K562 (cell line): ENCODE data around the gene BLVRA. TPM values are rescaled to one million over a fixed set of nuclear protein-coding genes. Genes with fewer than 3 reads are reported as not detected.
A peak's percentile ranks its signal among the peaks of the same experiment; 100 is the strongest.

Experiments used
- ATAC-seq: fragments of 200-7000 bp; cut with Tn5 transposase; 3 replicates; pipeline ENCODE4 v1.9.1; 2020; ENCODE audit warnings: moderate library complexity
- BruUV-seq: library from RNA; stranded (reverse); fragments of 400-500 nt; replicated peaks from 2 replicates; lab custom pipeline; 2021; lab: Mats Ljungman, UMichigan
- CTCF ChIA-PET: fragments of 300-600 bp; formaldehyde crosslinking; extraction: SDS; loops from one replicate; lab custom pipeline; 2021; ENCODE audit warnings: low intra/inter-chr PET ratio; lab: Yijun Ruan, JAX
- POLR2A ChIA-PET: fragments of 300-600, 350-650 bp; sonication (Branson Sonifier 250); formaldehyde crosslinking; extraction: SDS; loops from one replicate; lab custom pipeline; 2021; ENCODE audit warnings: antibody characterized with exemption, inconsistent platforms; lab: Yijun Ruan, JAX
- DNase-seq, 4 experiments: peaks; one replicate each; pipeline versions ENCODE4 v3.0.0 to v3.0.0-alpha.2; 2011 to 2018; ENCODE audit warnings: low spot score in 3 of 4, mixed read lengths in 3 of 4; ENCODE audit errors: extremely low read depth in 1 of 4
- FAIRE-seq: peaks from 2 replicates; lab custom pipeline; 2011; peaks lifted over from hg19 to GRCh38; lab: Jason Lieb, UNC
- H2AFZ ChIP-seq: 2 replicates; pipeline ENCODE4 v1.6.0; 2011; ENCODE audit warnings: low read depth, low read length, control low read depth, inconsistent platforms
- H3K27ac ChIP-seq: fragments of 200-600 bp; 3 replicates; pipeline ENCODE4 v1.8.0; 2011; ENCODE audit warnings: low read depth, mild to moderate bottlenecking, control low read depth, inconsistent platforms, low read length, moderate library complexity, mixed read lengths; ENCODE audit errors: extremely low read depth
- H3K27me3 ChIP-seq, 2 experiments: fragments of 300-600 bp in 1 of 2; 2 replicates in 1 of 2; 3 replicates in 1 of 2; pipeline versions ENCODE4 v1.6.0 to v1.8.0; 2011; ENCODE audit warnings: inconsistent platforms in 2 of 2, low read length in 2 of 2, mild to moderate bottlenecking in 1 of 2, mixed read lengths in 1 of 2, moderate library complexity in 1 of 2; ENCODE audit not compliant: control insufficient read depth in 2 of 2, insufficient read depth in 2 of 2
- H3K36me3 ChIP-seq: fragments of 300-600 bp; 3 replicates; pipeline ENCODE4 v1.8.0; 2011; ENCODE audit warnings: mild to moderate bottlenecking, low read length, inconsistent platforms; ENCODE audit not compliant: control insufficient read depth, insufficient read depth
- H3K4me1 ChIP-seq, 2 experiments: fragments of 200-600 bp in 1 of 2; replicated peaks in 1 of 2; 2 replicates in 1 of 2; 3 replicates in 1 of 2; pipeline versions ENCODE4 v1.5.1 to v1.8.0; 2011; ENCODE audit warnings: inconsistent platforms in 2 of 2, low read length in 2 of 2, mild to moderate bottlenecking in 1 of 2, mixed read lengths in 1 of 2, moderate library complexity in 1 of 2; ENCODE audit not compliant: control insufficient read depth in 2 of 2, insufficient read depth in 2 of 2
- H3K4me2 ChIP-seq: 2 replicates; pipeline ENCODE4 v1.6.1; 2011; ENCODE audit warnings: low read length, control low read depth, inconsistent platforms, mixed read lengths; ENCODE audit not compliant: insufficient read depth
- H3K4me3 ChIP-seq: fragments of 200-600 bp; sonication (generic), shearing (Covaris generic); 2 replicates; pipeline ENCODE4 v1.5.1; 2016; ENCODE audit warnings: control low read depth, inconsistent platforms
- H3K79me2 ChIP-seq: fragments of 200-600 bp; 3 replicates; pipeline ENCODE4 v1.8.0; 2011; ENCODE audit warnings: low read length, inconsistent platforms; ENCODE audit not compliant: control insufficient read depth, insufficient read depth
- H3K9ac ChIP-seq, 2 experiments: 2 replicates each; pipeline versions ENCODE4 v1.6.0 to v1.6.1; 2011; ENCODE audit warnings: low read depth in 2 of 2, low read length in 2 of 2, control low read depth in 1 of 2, inconsistent platforms in 1 of 2, mild to moderate bottlenecking in 1 of 2, mixed read lengths in 1 of 2; ENCODE audit not compliant: insufficient read depth in 1 of 2
- H3K9me1 ChIP-seq: one replicate; pipeline ENCODE4 v1.6.0; 2011; ENCODE audit warnings: inconsistent platforms, mild to moderate bottlenecking, low read length, moderate library complexity; ENCODE audit not compliant: control insufficient read depth, insufficient read depth
- H3K9me3 ChIP-seq: replicated peaks from 2 replicates; pipeline ENCODE4 v1.5.1; 2011; ENCODE audit warnings: low read depth, low read length, inconsistent platforms; ENCODE audit not compliant: control insufficient read depth, insufficient read depth
- H4K20me1 ChIP-seq: replicated peaks from 2 replicates; pipeline ENCODE4 v1.6.1; 2011; ENCODE audit warnings: low read length, inconsistent platforms, mixed read lengths; ENCODE audit not compliant: control insufficient read depth, insufficient read depth
- PRDM10 ChIP-seq: fragments of 450-650 bp; IDR thresholded peaks from 2 replicates; pipeline ENCODE4 v1.6.1; 2018; ENCODE audit not compliant: partially characterized antibody
- TOE1 ChIP-seq, 2 experiments: fragments of 450-650 bp in 1 of 2; sonication (generic) in 1 of 2; formaldehyde crosslinking in 1 of 2; IDR thresholded peaks; 2 replicates each; pipeline versions ENCODE4 v1.7.1 to v1.8.0; 2016 to 2022; ENCODE audit warnings: borderline replicate concordance in 2 of 2, mild to moderate bottlenecking in 2 of 2, antibody characterized with exemption in 1 of 2, inconsistent platforms in 1 of 2, low read depth in 1 of 2, missing genetic modification reagents in 1 of 2, moderate library complexity in 1 of 2
- WGBS: fragments of 100-300 bp; shearing (Covaris generic); methylation state at CpG from one replicate; pipeline ENCODE4 v1.1.6; 2016; ENCODE audit warnings: low coverage, mixed read lengths; ENCODE audit not compliant: insufficient coverage; ENCODE audit errors: missing lambda C conversion rate; 5-methylcytosine and 5-hydroxymethylcytosine counted together
- in situ Hi-C: fragments of 300-500 bp; cut with MboI; formaldehyde crosslinking; loops from 4 replicates; pipeline ENCODE4 v1.15.0; 2018; ENCODE audit warnings: inconsistent platforms, mixed read lengths
- intact Hi-C: fragments of 100-400 bp; cut with micrococcal nuclease; formaldehyde crosslinking; loops from 2 replicates; pipeline ENCODE4 v1.14.2; 2022
- polyA plus RNA-seq, 8 experiments: library from polyadenylated mRNA; depleted of rRNA in 4 of 8; stranded (reverse) in 5 of 8; unstranded in 3 of 8; fragments of >200 nt; fragmentation: Nextera tagmentation in 2 of 8; fragmentation: Illumina TruSeq in 1 of 8; extraction: Ambion mirVana in 2 of 8; extraction: Trizol in 1 of 8; gene quantifications; 2 replicates each; pipeline versions ENCODE4 v1.2.1 to v1.2.3, GENCODE V29; 2011 to 2014; ENCODE audit warnings: inconsistent platforms in 1 of 8, missing spikeins in 1 of 8
- total RNA-seq, 7 experiments: library from RNA; depleted of rRNA in 6 of 7; stranded (reverse); fragments of >200 nt in 6 of 7; fragmentation: Illumina TruSeq in 2 of 7; extraction: Trizol in 2 of 7; gene quantifications; 2 replicates each; pipeline versions ENCODE4 v1.2.1 to v1.2.3, GENCODE V29; 2011 to 2021; ENCODE audit warnings: low replicate concordance in 1 of 7

Gene BLVRA
- total and polyA plus RNA-seq, 9 of the 15 experiments (the other 6 are each of a cell fraction or from before 2014, with no cell fraction given): 48.5 to 147 (median 61.5) TPM

GRCh38 chr7:43711503-43711902, 47.0 kb upstream of the BLVRA start:
- no peak overlapping the region for H3K4me3 ChIP-seq
- no peaks in the 10 kb centered on the region for H3K27me3 ChIP-seq
- ChIA-PET CTCF (no interaction called here), POLR2A (no interaction called here)
- no peak overlapping the region for H3K9ac ChIP-seq
- no peaks in the 10 kb centered on the region for H4K20me1 ChIP-seq
- intact Hi-C loops (no loop called here), in situ Hi-C loops (no loop called here)
- ATAC-seq (peak; percentile 55; the same call in 2 of the 3 replicates), FAIRE-seq (peak; percentile 63), DNase-seq (no peak)
- peaks cover 91% of the 10 kb centered on the region for H3K79me2 ChIP-seq
- H3K36me3 ChIP-seq: peaks cover 22% of the 10 kb centered on the region; the same call in 1 of the 3 replicates
- no peak overlapping the region for H3K27ac ChIP-seq
- 96% methylated on average over 1 of the region's 1 CpG for WGBS
- H3K9me1 ChIP-seq: no peaks in the 10 kb centered on the region
- H2AFZ ChIP-seq: no peak overlapping the region
- BruUV-seq: no TSS peak
- no peaks in the 10 kb centered on the region for H3K9me3 ChIP-seq
- no peak overlapping the region for H3K4me2 ChIP-seq
- no peaks in the 10 kb centered on the region for H3K4me1 ChIP-seq
- peak; percentile 15 for TF ChIP-seq PRDM10
- TF ChIP-seq TOE1 (IDR thresholded peaks at IDR 0.05; ENCODE audit: borderline replicate concordance): no peak
- TF ChIP-seq TOE1 (CRISPR knock-in tag; IDR thresholded peaks at IDR 0.05; ENCODE audit: borderline replicate concordance, low read depth): no peak
